Peyer's patch (tissue), 4 donors: Measurements from ENCODE around the gene PDZD7. TPM values are rescaled to one million over a fixed set of nuclear protein-coding genes. Genes with fewer than 3 reads are reported as not detected.

ENCODE experiments used
- DNase-seq, 3 donors: peaks; one replicate each; pipeline ENCODE4 v3.0.0-alpha.2; 2017 to 2019
- H3K27ac ChIP-seq, 4 donors: fragments of 200-600 bp; sonication (generic); one replicate each; pipeline ENCODE4 v1.5.1; 2016 to 2019
- H3K27me3 ChIP-seq, 2 donors: fragments of 200-600 bp; sonication (generic); one replicate each; pipeline ENCODE4 v1.5.1; 2019
- H3K36me3 ChIP-seq, 3 donors: fragments of 200-600 bp; sonication (generic); one replicate each; pipeline ENCODE4 v1.5.1; 2016 to 2019
- H3K4me1 ChIP-seq, 4 donors: fragments of 200-600 bp; sonication (generic); one replicate each; pipeline ENCODE4 v1.5.1; 2016 to 2019
- H3K4me3 ChIP-seq, 4 donors: fragments of 200-600 bp; sonication (generic); 1 replicate in 3 of 4; 2 replicates in 1 of 4; pipeline ENCODE4 v1.5.1; 2016 to 2019; ENCODE audit warnings: mild to moderate bottlenecking in 1 of 4
- H3K9me3 ChIP-seq, 4 donors: fragments of 200-600 bp; sonication (generic); one replicate each; pipeline ENCODE4 v1.5.1; 2016 to 2019; ENCODE audit warnings: mild to moderate bottlenecking in 1 of 4
- CTCF ChIP-seq, 6 experiments: fragments of 450-650 bp in 4 of 6; fragments of 200-600 bp in 2 of 6; sonication (generic) in 1 of 6; IDR thresholded peaks; one replicate each; pipeline ENCODE4 v1.5.1; 2017 to 2019; ENCODE audit warnings: antibody characterized with exemption in 6 of 6, mild to moderate bottlenecking in 3 of 6, moderate library complexity in 1 of 6
- POLR2A ChIP-seq, 2 donors: fragments of 450-650 bp; IDR thresholded peaks; one replicate each; pipeline ENCODE4 v1.5.1; 2017; ENCODE audit warnings: antibody characterized with exemption in 2 of 2, mild to moderate bottlenecking in 2 of 2, moderate library complexity in 2 of 2
- total RNA-seq, 4 donors: library from RNA; depleted of rRNA; stranded (reverse); fragments of >200 nt; gene quantifications; one replicate each; pipeline ENCODE4 v1.1.0, GENCODE V29; 2016

PDZD7 gene
- total RNA-seq, 4 donors from 2014 or later = 0.83 to 58.7 (median 51.3) TPM

DNA sequence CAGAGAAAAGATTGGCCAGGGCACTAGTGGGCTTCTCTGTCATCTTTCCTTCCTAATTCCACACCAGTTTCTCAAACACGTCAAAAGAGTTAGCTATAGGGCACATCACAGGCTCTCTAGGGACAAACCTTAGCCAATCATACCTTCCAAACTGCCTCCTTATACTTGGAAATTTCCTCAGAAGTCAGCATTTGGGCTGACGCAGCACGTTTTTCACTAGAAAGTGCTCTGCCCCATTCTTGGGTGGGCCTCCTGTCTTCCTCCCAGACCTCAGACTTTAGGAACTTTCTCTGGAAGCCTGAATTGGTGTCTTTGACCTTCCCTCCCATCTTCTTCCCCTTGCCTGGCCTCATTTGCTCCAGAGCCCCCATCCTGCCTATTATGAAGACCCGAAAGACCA is 11.2 kb upstream of the PDZD7 start:
- H3K36me3 ChIP-seq = peaks cover 0 to 32% (median 0%) of the 10 kb centered on the region in 3 donors
- DNase-seq = no peak
- peak overlapping the region; percentile 35 to 56 (median 46) for H3K4me3 ChIP-seq
- no peaks in the 10 kb centered on the region for H3K9me3 ChIP-seq
- H3K4me1 ChIP-seq = peaks cover 0 to 17% (median 3%) of the 10 kb centered on the region in 4 donors
- peak overlapping the region; percentile 68 to 90 (median 84) for H3K27ac ChIP-seq
- TF ChIP-seq CTCF (IDR thresholded peaks at IDR 0.05) (no peak), POLR2A (IDR thresholded peaks at IDR 0.05) (no peak)
- no peaks in the 10 kb centered on the region for H3K27me3 ChIP-seq

- Histone ChIP-seq H3K4me3 (no peak overlapping the region), H3K36me3 (peaks cover 0 to 40% (median 0%) of the 10 kb centered on the region in 3 donors), H3K27ac (peak overlapping the region in 2 of 4 donors; percentile 88 to 90), H3K27me3 (no peaks in the 10 kb centered on the region), H3K4me1 (peaks cover 0 to 17% (median 3%) of the 10 kb centered on the region in 4 donors), H3K9me3 (no peaks in the 10 kb centered on the region)
- TF ChIP-seq CTCF (IDR thresholded peaks at IDR 0.05) (peak; percentile 77 to 90 (median 86)), POLR2A (IDR thresholded peaks at IDR 0.05) (no peak)
- DNase-seq = peak; percentile 76 to 93 (median 81)
Observed at GRCh38 chr10:101041252-101041761, 10.4 kb upstream of the PDZD7 start.

DNA sequence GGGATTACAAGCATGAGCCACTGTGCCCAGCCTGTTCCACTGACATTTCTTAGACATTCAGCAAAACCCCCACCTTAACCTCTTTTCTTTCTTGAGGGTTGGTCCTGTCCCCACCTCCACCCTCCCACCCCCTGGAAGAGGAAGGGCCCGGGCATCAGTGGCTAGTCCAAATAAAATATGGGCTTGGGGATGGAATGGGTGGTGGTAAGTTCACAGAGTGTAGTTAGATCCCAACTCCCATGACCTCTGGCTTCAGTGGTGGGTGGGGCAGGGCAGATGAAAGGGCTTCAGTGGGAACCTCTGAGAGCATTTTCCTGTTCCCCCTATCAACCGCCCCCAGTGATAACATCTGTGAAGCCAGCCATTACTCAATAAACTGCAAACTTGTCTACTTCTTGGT is 9.9 kb upstream of the PDZD7 start:
- H3K9me3 ChIP-seq = no peaks in the 10 kb centered on the region
- TF ChIP-seq POLR2A (IDR thresholded peaks at IDR 0.05) (no peak), CTCF (IDR thresholded peaks at IDR 0.05) (no peak)
- H3K27ac ChIP-seq = peak overlapping the region in 1 of 4 donors; percentile 55
- no peak overlapping the region for H3K4me3 ChIP-seq
- H3K27me3 ChIP-seq = no peaks in the 10 kb centered on the region
- H3K36me3 ChIP-seq = peaks cover 0 to 44% (median 0%) of the 10 kb centered on the region in 3 donors
- peaks cover 0 to 17% (median 3%) of the 10 kb centered on the region in 4 donors for H3K4me1 ChIP-seq
- no peak for DNase-seq

GRCh38 chr10:101040061-101040460 is 9.1 kb upstream of the PDZD7 start:
- peaks cover 0 to 52% (median 0%) of the 10 kb centered on the region in 3 donors for H3K36me3 ChIP-seq
- no peak overlapping the region for H3K4me3 ChIP-seq
- peaks cover 0 to 24% (median 3%) of the 10 kb centered on the region in 4 donors for H3K4me1 ChIP-seq
- no peaks in the 10 kb centered on the region for H3K9me3 ChIP-seq
- no peaks in the 10 kb centered on the region for H3K27me3 ChIP-seq
- H3K27ac ChIP-seq = no peak overlapping the region
- no peak for TF ChIP-seq POLR2A (IDR thresholded peaks at IDR 0.05)
- no peak for DNase-seq

DNA sequence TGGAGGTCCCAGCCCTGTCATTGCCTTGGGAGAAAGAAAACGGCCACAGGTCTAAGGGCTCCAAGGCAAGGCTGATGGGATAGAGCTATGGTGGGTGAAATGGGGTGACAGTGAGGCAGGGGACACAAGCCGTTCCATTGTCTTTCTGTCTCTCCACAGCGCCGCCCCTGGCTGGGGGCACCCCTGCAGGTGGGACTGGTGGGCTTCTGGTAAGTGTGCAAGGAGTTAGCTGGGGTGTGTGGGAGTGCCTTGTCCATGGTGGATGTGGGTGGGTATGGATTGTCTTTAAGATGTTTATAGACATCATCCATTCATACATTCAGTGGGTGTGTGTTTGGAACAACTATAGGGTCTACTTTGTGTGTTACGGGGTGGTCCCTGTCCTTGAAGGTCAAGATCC is 7.6 kb upstream of the PDZD7 start:
- H3K36me3 ChIP-seq = peaks cover 0 to 57% (median 0%) of the 10 kb centered on the region in 3 donors
- peaks cover 0 to 28% (median 3%) of the 10 kb centered on the region in 4 donors for H3K4me1 ChIP-seq
- H3K4me3 ChIP-seq = no peak overlapping the region
- DNase-seq = no peak
- no peaks in the 10 kb centered on the region for H3K27me3 ChIP-seq
- H3K27ac ChIP-seq = no peak overlapping the region
- TF ChIP-seq POLR2A (IDR thresholded peaks at IDR 0.05) = no peak
- TF ChIP-seq CTCF (IDR thresholded peaks at IDR 0.05) = no peak
- H3K9me3 ChIP-seq = no peaks in the 10 kb centered on the region

GRCh38 chr10:101036726-101037125 is 5.8 kb upstream of the PDZD7 start:
- DNase-seq = no peak
- peaks cover 0 to 57% (median 0%) of the 10 kb centered on the region in 3 donors for H3K36me3 ChIP-seq
- H3K27me3 ChIP-seq = no peaks in the 10 kb centered on the region
- no peak for TF ChIP-seq POLR2A (IDR thresholded peaks at IDR 0.05)
- H3K9me3 ChIP-seq = no peaks in the 10 kb centered on the region
- no peak overlapping the region for H3K27ac ChIP-seq
- H3K4me1 ChIP-seq = peaks cover 0 to 32% (median 4%) of the 10 kb centered on the region in 4 donors
- no peak overlapping the region for H3K4me3 ChIP-seq
